KMS-11 (cell line): ENCODE measurements around the gene CASS4.
"Not testable (repeated sequence)": the region's sequence is repeated elsewhere in the genome, so short reads cannot be mapped to it uniquely, and the experiment has no call there.

ENCODE experiments used
- H2AFZ ChIP-seq: fragments of 200-600 bp; sonication (generic); 2 replicates; pipeline ENCODE4 v1.6.1; 2016; ENCODE audit warnings: antibody characterized with exemption, mixed run types, low read depth
- H3K27ac ChIP-seq: fragments of 200-600 bp; sonication (generic); 2 replicates; pipeline ENCODE4 v1.6.1; 2016; ENCODE audit warnings: mild to moderate bottlenecking, mixed run types
- H3K27me3 ChIP-seq: fragments of 200-600 bp; sonication (generic); 2 replicates; pipeline ENCODE4 v1.6.1; 2017; ENCODE audit warnings: mild to moderate bottlenecking, low read depth, mixed run types, moderate library complexity; ENCODE audit not compliant: insufficient read depth
- H3K36me3 ChIP-seq: fragments of 200-600 bp; sonication (generic); 2 replicates; pipeline ENCODE4 v1.6.1; 2017; ENCODE audit warnings: mild to moderate bottlenecking, mixed run types; ENCODE audit not compliant: insufficient read depth
- H3K4me1 ChIP-seq: fragments of 200-600 bp; sonication (generic); 2 replicates; pipeline ENCODE4 v1.6.1; 2016; ENCODE audit warnings: mild to moderate bottlenecking, low read depth, mixed run types; ENCODE audit not compliant: poor library complexity, severe bottlenecking
- H3K4me2 ChIP-seq: fragments of 200-600 bp; sonication (generic); 2 replicates; pipeline ENCODE4 v1.7.0; 2016; ENCODE audit warnings: mild to moderate bottlenecking, mixed run types
- H3K4me3 ChIP-seq: fragments of 200-600 bp; sonication (generic); IDR thresholded peaks from 2 replicates; pipeline ENCODE4 v1.6.1; 2017; ENCODE audit warnings: low read depth, low read length, mixed read lengths; ENCODE audit not compliant: insufficient read depth
- H3K79me2 ChIP-seq: fragments of 200-600 bp; sonication (generic); 2 replicates; pipeline ENCODE4 v1.6.1; 2016; ENCODE audit warnings: low read depth, mixed run types; ENCODE audit not compliant: insufficient read depth
- H3K9ac ChIP-seq: fragments of 200-600 bp; sonication (generic); 2 replicates; pipeline ENCODE4 v1.6.1; 2016; ENCODE audit warnings: mild to moderate bottlenecking, mixed run types
- H4K20me1 ChIP-seq: fragments of 200-600 bp; sonication (generic); 2 replicates; pipeline ENCODE4 v1.6.1; 2016; ENCODE audit warnings: mild to moderate bottlenecking, mixed run types; ENCODE audit not compliant: insufficient read depth
- TF ChIP-seq, protein P1 (sequence below): fragments of 200-600 bp; sonication (generic); conservative IDR thresholded peaks from 2 replicates; pipeline ENCODE4 v1.6.1; 2017; ENCODE audit warnings: low read depth, mild to moderate bottlenecking, antibody characterized with exemption, low read length, moderate library complexity, mixed read lengths

The CASS4 gene

DNA sequence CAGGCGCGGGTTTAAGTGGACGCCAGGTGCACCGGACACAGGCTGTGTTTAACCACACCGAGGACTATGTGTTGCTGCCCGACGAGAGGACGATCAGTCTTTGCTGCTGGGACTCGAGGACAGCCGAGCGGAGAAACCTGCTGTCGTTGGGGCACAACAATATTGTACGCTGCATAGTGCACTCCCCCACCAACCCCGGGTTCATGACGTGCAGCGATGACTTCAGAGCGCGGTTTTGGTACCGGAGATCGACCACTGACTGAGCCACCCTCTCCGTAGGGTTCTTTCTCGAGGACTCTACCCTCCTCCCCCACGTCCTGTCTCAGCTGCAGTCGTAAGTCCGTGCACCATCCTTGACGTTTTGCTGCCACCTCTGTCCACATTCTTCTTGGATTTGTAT is 8.6 kb upstream of the CASS4 start:
- Histone ChIP-seq H3K4me2 (no peak overlapping the region), H3K27ac (no peak overlapping the region), H3K4me1 (no peaks in the 10 kb centered on the region), H2AFZ (no peak overlapping the region), H4K20me1 (no peaks in the 10 kb centered on the region), H3K9ac (no peak overlapping the region), H3K36me3 (peaks cover 4% of the 10 kb centered on the region; the same call in 1 of the 2 replicates), H3K27me3 (no peaks in the 10 kb centered on the region), H3K79me2 (peaks cover 15% of the 10 kb centered on the region), H3K4me3 (no peak overlapping the region)
- TF ChIP-seq, protein P1, sequence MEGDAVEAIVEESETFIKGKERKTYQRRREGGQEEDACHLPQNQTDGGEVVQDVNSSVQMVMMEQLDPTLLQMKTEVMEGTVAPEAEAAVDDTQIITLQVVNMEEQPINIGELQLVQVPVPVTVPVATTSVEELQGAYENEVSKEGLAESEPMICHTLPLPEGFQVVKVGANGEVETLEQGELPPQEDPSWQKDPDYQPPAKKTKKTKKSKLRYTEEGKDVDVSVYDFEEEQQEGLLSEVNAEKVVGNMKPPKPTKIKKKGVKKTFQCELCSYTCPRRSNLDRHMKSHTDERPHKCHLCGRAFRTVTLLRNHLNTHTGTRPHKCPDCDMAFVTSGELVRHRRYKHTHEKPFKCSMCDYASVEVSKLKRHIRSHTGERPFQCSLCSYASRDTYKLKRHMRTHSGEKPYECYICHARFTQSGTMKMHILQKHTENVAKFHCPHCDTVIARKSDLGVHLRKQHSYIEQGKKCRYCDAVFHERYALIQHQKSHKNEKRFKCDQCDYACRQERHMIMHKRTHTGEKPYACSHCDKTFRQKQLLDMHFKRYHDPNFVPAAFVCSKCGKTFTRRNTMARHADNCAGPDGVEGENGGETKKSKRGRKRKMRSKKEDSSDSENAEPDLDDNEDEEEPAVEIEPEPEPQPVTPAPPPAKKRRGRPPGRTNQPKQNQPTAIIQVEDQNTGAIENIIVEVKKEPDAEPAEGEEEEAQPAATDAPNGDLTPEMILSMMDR: no peak

DNA sequence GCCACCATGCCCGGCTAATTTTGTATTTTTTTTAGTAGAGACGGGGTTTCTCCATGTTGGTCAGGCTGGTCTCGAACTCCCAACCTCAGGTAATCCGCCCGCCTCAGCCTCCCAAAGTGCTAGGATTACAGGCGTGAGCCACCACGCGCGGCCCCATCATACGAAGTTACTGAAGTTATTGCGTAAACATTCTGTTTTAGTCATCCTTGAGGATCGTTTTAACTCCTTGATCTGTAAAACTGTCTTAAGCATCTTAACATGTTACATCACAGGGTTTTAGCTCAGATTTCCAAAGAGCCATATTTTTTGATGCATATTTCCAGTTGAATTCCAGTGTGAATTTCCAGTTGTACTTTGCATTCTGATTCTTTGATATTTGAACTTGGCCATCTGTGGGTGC is 6.7 kb upstream of the CASS4 start:
- H4K20me1 ChIP-seq, H3K4me1 ChIP-seq, H3K4me2 ChIP-seq, H3K27ac ChIP-seq, H3K27me3 ChIP-seq, H2AFZ ChIP-seq, H3K36me3 ChIP-seq, H3K9ac ChIP-seq, H3K4me3 ChIP-seq: not testable (repeated sequence)
- peaks cover 14% of the 10 kb centered on the region for H3K79me2 ChIP-seq

DNA sequence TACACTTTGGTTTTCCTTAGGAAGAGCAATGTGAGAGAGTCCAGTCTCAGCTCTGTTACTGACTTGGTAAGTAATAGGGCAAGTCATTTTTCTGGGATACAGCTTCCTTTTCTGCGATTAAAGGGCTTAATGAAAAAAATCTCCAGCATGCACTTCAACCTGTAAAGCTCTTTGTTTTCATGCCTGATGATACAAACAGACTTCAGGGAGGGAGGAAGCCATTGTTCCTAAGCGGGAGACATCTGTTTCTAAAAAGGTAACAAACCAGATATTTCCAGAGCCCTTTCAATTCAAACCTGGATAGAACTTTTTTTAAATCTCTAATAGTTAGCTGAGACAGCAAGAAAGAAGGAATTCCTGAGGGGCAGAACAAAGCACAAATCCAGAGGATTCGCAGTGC is 5.2 kb upstream of the CASS4 start:
- Histone ChIP-seq H3K4me2 (no peak overlapping the region), H3K4me1 (no peaks in the 10 kb centered on the region), H3K27me3 (no peaks in the 10 kb centered on the region), H4K20me1 (no peaks in the 10 kb centered on the region), H3K27ac (no peak overlapping the region), H3K4me3 (no peak overlapping the region), H2AFZ (no peak overlapping the region), H3K79me2 (no peaks in the 10 kb centered on the region), H3K9ac (no peak overlapping the region), H3K36me3 (peaks cover 4% of the 10 kb centered on the region; the same call in 1 of the 2 replicates)
- TF ChIP-seq, protein P1: no peak

GRCh38 chr20:56409521-56409920 is 2.5 kb upstream of the CASS4 start:
- no peaks in the 10 kb centered on the region; the same call in 1 of the 2 replicates for H3K36me3 ChIP-seq
- H3K79me2 ChIP-seq: no peaks in the 10 kb centered on the region
- H3K4me2 ChIP-seq: no peak overlapping the region
- H4K20me1 ChIP-seq: no peaks in the 10 kb centered on the region
- H3K27ac ChIP-seq: no peak overlapping the region
- H3K27me3 ChIP-seq: no peaks in the 10 kb centered on the region
- no peaks in the 10 kb centered on the region for H3K4me1 ChIP-seq
- H3K4me3 ChIP-seq: no peak overlapping the region
- TF ChIP-seq, protein P1: no peak
- no peak overlapping the region for H2AFZ ChIP-seq
- H3K9ac ChIP-seq: no peak overlapping the region

DNA sequence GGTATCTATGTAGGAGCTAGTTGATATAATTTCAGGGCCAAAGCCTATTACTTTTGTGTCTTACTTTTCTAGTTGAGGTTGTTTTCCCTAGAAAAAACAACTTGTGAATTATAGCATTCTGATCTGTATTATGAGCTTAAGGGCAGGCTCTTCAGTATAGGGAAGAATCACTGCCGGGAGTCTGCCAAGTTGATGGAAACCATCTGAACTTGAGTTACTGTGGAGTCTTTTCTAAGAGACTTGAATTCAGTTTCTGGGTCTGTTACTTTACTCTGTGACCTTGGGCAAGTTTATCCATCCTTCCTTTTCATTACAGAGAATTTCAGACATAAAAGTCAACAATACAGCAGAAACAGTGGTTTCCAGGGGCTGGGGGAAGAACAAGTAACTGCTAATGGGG is 2.1 kb upstream of the CASS4 start:
- Histone ChIP-seq H2AFZ (no peak overlapping the region), H3K4me2 (no peak overlapping the region), H3K27me3 (no peaks in the 10 kb centered on the region), H3K4me1 (no peaks in the 10 kb centered on the region), H3K27ac (no peak overlapping the region), H3K4me3 (no peak overlapping the region), H4K20me1 (no peaks in the 10 kb centered on the region), H3K36me3 (no peaks in the 10 kb centered on the region; the same call in 1 of the 2 replicates), H3K9ac (no peak overlapping the region), H3K79me2 (no peaks in the 10 kb centered on the region)
- TF ChIP-seq, protein P1: no peak

GRCh38 chr20:56411287-56411686 is 773 bp upstream of the CASS4 start:
- not testable (repeated sequence) for H2AFZ ChIP-seq, H3K36me3 ChIP-seq, H4K20me1 ChIP-seq, H3K9ac ChIP-seq, H3K27ac ChIP-seq, H3K4me1 ChIP-seq, H3K4me2 ChIP-seq, H3K27me3 ChIP-seq, H3K4me3 ChIP-seq, H3K79me2 ChIP-seq
